NCI-H2107 treated with DMSO at 0.1 percent for 48 hours (cell line): ENCODE measurements around the gene HMGCR.

Experiments used
- DNase-seq: peaks from one replicate; lab custom pipeline; 2025; ENCODE audit not compliant: unreplicated experiment; lab: John Stamatoyannopoulos, UW

Gene HMGCR

GRCh38 chr5:75340714-75341478 lies 3.9 kb downstream of the HMGCR start:
- no peak for DNase-seq

GRCh38 chr5:75341934-75342333 lies 4.9 kb downstream of the HMGCR start:
- no peak for DNase-seq

GRCh38 chr5:75342836-75343235 lies 5.8 kb downstream of the HMGCR start:
- no peak for DNase-seq

- DNase-seq, result no peak
Observed at GRCh38 chr5:75348241-75348640, 11.2 kb downstream of the HMGCR start.

GRCh38 chr5:75349663-75350062 lies 12.6 kb downstream of the HMGCR start:
- no peak for DNase-seq

GRCh38 chr5:75351139-75351926 lies 14.3 kb downstream of the HMGCR start:
- no peak for DNase-seq

- DNase-seq, result no peak
Observed at GRCh38 chr5:75355236-75355635, 18.2 kb downstream of the HMGCR start.

GRCh38 chr5:75356719-75357118 lies 19.7 kb downstream of the HMGCR start:
- DNase-seq, result no peak

GRCh38 chr5:75358117-75358516 lies 21.1 kb downstream of the HMGCR start:
- DNase-seq, result no peak

GRCh38 chr5:75361310-75361709 lies 24.3 kb downstream of the HMGCR start:
- no peak for DNase-seq

GRCh38 chr5:75362474-75362975 lies 25.5 kb downstream of the HMGCR start:
- DNase-seq, result no peak

GRCh38 chr5:75363111-75363510 lies 26.1 kb downstream of the HMGCR start:
- no peak for DNase-seq

GRCh38 chr5:75363726-75364495 lies 26.9 kb downstream of the HMGCR start:
- DNase-seq, result no peak

GRCh38 chr5:75364571-75365280 lies 27.7 kb downstream of the HMGCR start:
- DNase-seq, result no peak

- no peak for DNase-seq
Observed at GRCh38 chr5:75365740-75366139, 28.7 kb downstream of the HMGCR start.

GRCh38 chr5:75366787-75367186 lies 29.8 kb downstream of the HMGCR start:
- no peak for DNase-seq

- DNase-seq, result no peak
Observed at GRCh38 chr5:75367401-75367800, 30.4 kb downstream of the HMGCR start.

GRCh38 chr5:75368391-75368790 lies 31.4 kb downstream of the HMGCR start:
- DNase-seq, result no peak

GRCh38 chr5:75373862-75374261 lies 36.8 kb downstream of the HMGCR start:
- DNase-seq, result no peak

GRCh38 chr5:75374394-75374814 lies 37.4 kb downstream of the HMGCR start:
- DNase-seq, result no peak

- no peak for DNase-seq
Observed at GRCh38 chr5:75375414-75375813, 38.4 kb downstream of the HMGCR start.
